H9 (cell line): ENCODE measurements around the gene MICU1. TPM values are rescaled to one million over a fixed set of nuclear protein-coding genes. Genes with fewer than 3 reads are reported as not detected.

Experiments used
- DNase-seq: peaks from one replicate; pipeline ENCODE4 v3.0.0-alpha.2; 2017
- H2AFZ ChIP-seq: one replicate; pipeline ENCODE4 v1.6.1; 2013; ENCODE audit warnings: mild to moderate bottlenecking, low read length, control low read depth, moderate library complexity
- H2AK5ac ChIP-seq: 2 replicates; pipeline ENCODE4 v1.6.1; 2013; ENCODE audit warnings: low read length, control low read depth, mixed read lengths; ENCODE audit not compliant: insufficient read length
- H2BK120ac ChIP-seq: one replicate; pipeline ENCODE4 v1.6.1; 2013; ENCODE audit warnings: low read depth, mild to moderate bottlenecking, low read length, control low read depth, inconsistent platforms; ENCODE audit not compliant: poor library complexity, severe bottlenecking
- H2BK12ac ChIP-seq: 2 replicates; pipeline ENCODE4 v1.6.1; 2013; ENCODE audit warnings: low read length, control low read depth, mixed read lengths, low read depth; ENCODE audit not compliant: insufficient read length
- H2BK15ac ChIP-seq: 2 replicates; pipeline ENCODE4 v1.6.1; 2013; ENCODE audit warnings: low read depth, low read length, control low read depth
- H2BK20ac ChIP-seq: one replicate; pipeline ENCODE4 v1.6.1; 2013; ENCODE audit warnings: low read depth, mild to moderate bottlenecking, low read length, control low read depth, inconsistent platforms; ENCODE audit not compliant: poor library complexity, severe bottlenecking
- H2BK5ac ChIP-seq: 2 replicates; pipeline ENCODE4 v1.6.1; 2013; ENCODE audit warnings: low read length, control low read depth, mixed read lengths; ENCODE audit not compliant: insufficient read length
- H3K14ac ChIP-seq: 2 replicates; pipeline ENCODE4 v1.6.1; 2013; ENCODE audit warnings: low read length, control low read depth; ENCODE audit not compliant: insufficient read depth
- H3K18ac ChIP-seq: 2 replicates; pipeline ENCODE4 v1.6.1; 2013; ENCODE audit warnings: low read depth, mild to moderate bottlenecking, mixed read lengths, low read length, control low read depth; ENCODE audit not compliant: insufficient read length
- H3K23ac ChIP-seq: 2 replicates; pipeline ENCODE4 v1.6.1; 2013; ENCODE audit warnings: low read length, control low read depth, mixed read lengths, low read depth; ENCODE audit not compliant: insufficient read length
- H3K23me2 ChIP-seq: 2 replicates; pipeline ENCODE4 v1.6.1; 2013; ENCODE audit warnings: low read depth, mild to moderate bottlenecking, mixed read lengths, low read length, control low read depth; ENCODE audit not compliant: insufficient read length, poor library complexity, severe bottlenecking
- H3K27ac ChIP-seq: 2 replicates; pipeline ENCODE4 v1.5.1; 2013; ENCODE audit warnings: low read length, control low read depth, mixed read lengths, low read depth; ENCODE audit not compliant: insufficient read length
- H3K27me3 ChIP-seq: 2 replicates; pipeline ENCODE4 v1.6.1; 2013; ENCODE audit warnings: low read length, control low read depth, inconsistent platforms; ENCODE audit not compliant: insufficient read depth
- H3K4ac ChIP-seq: 2 replicates; pipeline ENCODE4 v1.6.1; 2013; ENCODE audit warnings: low read depth, mild to moderate bottlenecking, control low read depth, inconsistent platforms, low read length, moderate library complexity
- H3K4me1 ChIP-seq: 2 replicates; pipeline ENCODE4 v1.6.1; 2013; ENCODE audit warnings: low read length, control low read depth, inconsistent platforms; ENCODE audit not compliant: insufficient read depth
- H3K4me2 ChIP-seq: 2 replicates; pipeline ENCODE4 v1.6.1; 2013; ENCODE audit warnings: low read length, control low read depth, mixed read lengths; ENCODE audit not compliant: insufficient read length, insufficient read depth
- H3K56ac ChIP-seq: 2 replicates; pipeline ENCODE4 v1.6.1; 2013; ENCODE audit warnings: low read depth, mild to moderate bottlenecking, mixed read lengths, low read length, control low read depth; ENCODE audit not compliant: insufficient read length
- H3K79me1 ChIP-seq: 2 replicates; pipeline ENCODE4 v1.6.1; 2013; ENCODE audit warnings: low read depth, mild to moderate bottlenecking, moderate library complexity, low read length, control low read depth, inconsistent platforms; ENCODE audit not compliant: insufficient read depth, poor library complexity, severe bottlenecking
- H3K79me2 ChIP-seq: 2 replicates; pipeline ENCODE4 v1.6.1; 2013; ENCODE audit warnings: low read length, control low read depth, inconsistent platforms; ENCODE audit not compliant: insufficient read depth
- H3K9ac ChIP-seq: 2 replicates; pipeline ENCODE4 v1.6.1; 2013; ENCODE audit warnings: low read length, control low read depth, mixed read lengths; ENCODE audit not compliant: insufficient read length; ENCODE audit errors: extremely low read depth
- H3K9me3 ChIP-seq: one replicate; pipeline ENCODE4 v1.6.1; 2013; ENCODE audit warnings: low read depth, low read length, inconsistent platforms; ENCODE audit not compliant: control insufficient read depth
- H3T11ph ChIP-seq: one replicate; pipeline ENCODE4 v1.6.1; 2013; ENCODE audit warnings: mild to moderate bottlenecking, low read length, control low read depth, inconsistent platforms
- H4K20me1 ChIP-seq: one replicate; pipeline ENCODE4 v1.6.1; 2013; ENCODE audit not compliant: control insufficient read depth, insufficient read length, insufficient read depth
- H4K5ac ChIP-seq: 2 replicates; pipeline ENCODE4 v1.6.1; 2013; ENCODE audit warnings: low read depth, mild to moderate bottlenecking, mixed read lengths, low read length, control low read depth; ENCODE audit not compliant: insufficient read length
- H4K8ac ChIP-seq: replicated peaks from 2 replicates; pipeline ENCODE4 v1.6.1; 2013; ENCODE audit warnings: low read length, control low read depth, mixed read lengths, low read depth; ENCODE audit not compliant: insufficient read length
- H4K91ac ChIP-seq: 2 replicates; pipeline ENCODE4 v1.6.1; 2013; ENCODE audit warnings: low read depth, mild to moderate bottlenecking, moderate library complexity, mixed read lengths, low read length, control low read depth; ENCODE audit not compliant: insufficient read length
- H3K27ac Mint-ChIP-seq, 3 experiments: 2 replicates in 2 of 3; 3 replicates in 1 of 3; pipeline ENCODE4 v1.8.0; 2020 to 2021; ENCODE audit warnings: mixed read lengths in 3 of 3, mild to moderate bottlenecking in 1 of 3, moderate library complexity in 1 of 3
- H3K27me3 Mint-ChIP-seq: 2 replicates; pipeline ENCODE4 v1.8.0; 2021; ENCODE audit warnings: low read depth, mild to moderate bottlenecking, moderate library complexity, mixed read lengths
- H3K36me3 Mint-ChIP-seq, 3 experiments: 2 replicates in 2 of 3; 3 replicates in 1 of 3; pipeline ENCODE4 v1.8.0; 2020 to 2021; ENCODE audit warnings: low read depth in 3 of 3, mixed read lengths in 3 of 3; ENCODE audit not compliant: insufficient read depth in 1 of 3
- H3K4me1 Mint-ChIP-seq, 2 experiments: 2 replicates each; pipeline ENCODE4 v1.8.0; 2020; ENCODE audit warnings: mixed read lengths in 2 of 2
- H3K4me3 Mint-ChIP-seq, 2 experiments: 2 replicates in 1 of 2; 3 replicates in 1 of 2; pipeline ENCODE4 v1.8.0; 2020 to 2021; ENCODE audit warnings: mild to moderate bottlenecking in 2 of 2, mixed read lengths in 2 of 2, moderate library complexity in 1 of 2
- H3K9me3 Mint-ChIP-seq, 2 experiments: 2 replicates in 1 of 2; 3 replicates in 1 of 2; pipeline ENCODE4 v1.8.0; 2020; ENCODE audit warnings: mild to moderate bottlenecking in 2 of 2, mixed read lengths in 2 of 2, moderate library complexity in 1 of 2
- CTCF ChIP-seq: fragments of 200-600 bp; sonication (generic); conservative IDR thresholded peaks from 3 replicates; pipeline ENCODE4 v1.8.0; 2021; ENCODE audit warnings: antibody characterized with exemption, mild to moderate bottlenecking
- WGBS: extraction: QIAGEN DNeasy Blood & Tissue Kit; methylation state at CpG from one replicate; pipeline ENCODE4 v1.1.7; 2013; ENCODE audit warnings: missing lambda C conversion rate, low lambda C conversion rate, mixed read lengths; ENCODE audit not compliant: insufficient read length; ENCODE audit errors: extremely low coverage; 5-methylcytosine and 5-hydroxymethylcytosine counted together
- total RNA-seq: library from RNA; stranded (reverse); gene quantifications from 2 replicates; pipeline ENCODE4 v1.2.1, GENCODE V29; 2021

MICU1 gene
- total RNA-seq, 1 experiment from 2014 or later: 33.2 TPM

- no peak overlapping the region for H3K9ac ChIP-seq
- no peaks in the 10 kb centered on the region for H3K27me3 ChIP-seq
- no peak overlapping the region for H4K5ac ChIP-seq
- no peaks in the 10 kb centered on the region; the same call in 1 of the 2 replicates for H3K4me1 ChIP-seq
- H3K79me1 ChIP-seq: no peaks in the 10 kb centered on the region
- no peak overlapping the region for H3K18ac ChIP-seq
- no peak overlapping the region for H2BK12ac ChIP-seq
- no peak overlapping the region for H2BK120ac ChIP-seq
- no peak overlapping the region for H3T11ph ChIP-seq
- DNase-seq: peak; percentile 57
- no peak overlapping the region for H4K8ac ChIP-seq
- H2BK5ac ChIP-seq: no peak overlapping the region
- H3K4ac ChIP-seq: no peak overlapping the region
- H3K23me2 ChIP-seq: no peaks in the 10 kb centered on the region
- H4K20me1 ChIP-seq: no peaks in the 10 kb centered on the region
- H3K56ac ChIP-seq: no peak overlapping the region
- peaks cover 28 to 29% of the 10 kb centered on the region in 2 experiments for H3K4me1 Mint-ChIP-seq
- no peaks in the 10 kb centered on the region for H3K9me3 Mint-ChIP-seq
- H3K27ac ChIP-seq: no peak overlapping the region
- H2BK20ac ChIP-seq: no peak overlapping the region
- peak overlapping the region in 2 of 3 experiments; percentile 32 to 60; a peak in 1 of 7 replicates for H3K27ac Mint-ChIP-seq
- H3K9me3 ChIP-seq: no peaks in the 10 kb centered on the region
- no peak overlapping the region for H3K23ac ChIP-seq
- no peak overlapping the region for H3K14ac ChIP-seq
- no peak overlapping the region for H2BK15ac ChIP-seq
- H3K27me3 Mint-ChIP-seq: no peaks in the 10 kb centered on the region
- H4K91ac ChIP-seq: no peak overlapping the region
- no CpG with 5 or more reads among the region's 5 CpGs for WGBS
- H3K79me2 ChIP-seq: no peaks in the 10 kb centered on the region
- no peak overlapping the region for H3K4me3 Mint-ChIP-seq
- H3K4me2 ChIP-seq: no peak overlapping the region
- peak; percentile 43; the same call in 2 of the 3 replicates for TF ChIP-seq CTCF
- no peak overlapping the region for H2AFZ ChIP-seq
- peaks cover 0 to 4% (median 2%) of the 10 kb centered on the region in 3 experiments; a peak in 2 of 7 replicates for H3K36me3 Mint-ChIP-seq
- H2AK5ac ChIP-seq: no peak overlapping the region
Observed at GRCh38 chr10:72375585-72375984, 250.3 kb downstream of the MICU1 start.
